GM19438 (cell line): ENCODE results near the gene BFSP1.

Source experiments
- ATAC-seq: cut with Tn5 transposase; IDR thresholded peaks from one replicate; pipeline ENCODE4 v1.9.1; 2021; ENCODE audit warnings: low read depth; ENCODE audit not compliant: unreplicated experiment

Gene BFSP1

DNA sequence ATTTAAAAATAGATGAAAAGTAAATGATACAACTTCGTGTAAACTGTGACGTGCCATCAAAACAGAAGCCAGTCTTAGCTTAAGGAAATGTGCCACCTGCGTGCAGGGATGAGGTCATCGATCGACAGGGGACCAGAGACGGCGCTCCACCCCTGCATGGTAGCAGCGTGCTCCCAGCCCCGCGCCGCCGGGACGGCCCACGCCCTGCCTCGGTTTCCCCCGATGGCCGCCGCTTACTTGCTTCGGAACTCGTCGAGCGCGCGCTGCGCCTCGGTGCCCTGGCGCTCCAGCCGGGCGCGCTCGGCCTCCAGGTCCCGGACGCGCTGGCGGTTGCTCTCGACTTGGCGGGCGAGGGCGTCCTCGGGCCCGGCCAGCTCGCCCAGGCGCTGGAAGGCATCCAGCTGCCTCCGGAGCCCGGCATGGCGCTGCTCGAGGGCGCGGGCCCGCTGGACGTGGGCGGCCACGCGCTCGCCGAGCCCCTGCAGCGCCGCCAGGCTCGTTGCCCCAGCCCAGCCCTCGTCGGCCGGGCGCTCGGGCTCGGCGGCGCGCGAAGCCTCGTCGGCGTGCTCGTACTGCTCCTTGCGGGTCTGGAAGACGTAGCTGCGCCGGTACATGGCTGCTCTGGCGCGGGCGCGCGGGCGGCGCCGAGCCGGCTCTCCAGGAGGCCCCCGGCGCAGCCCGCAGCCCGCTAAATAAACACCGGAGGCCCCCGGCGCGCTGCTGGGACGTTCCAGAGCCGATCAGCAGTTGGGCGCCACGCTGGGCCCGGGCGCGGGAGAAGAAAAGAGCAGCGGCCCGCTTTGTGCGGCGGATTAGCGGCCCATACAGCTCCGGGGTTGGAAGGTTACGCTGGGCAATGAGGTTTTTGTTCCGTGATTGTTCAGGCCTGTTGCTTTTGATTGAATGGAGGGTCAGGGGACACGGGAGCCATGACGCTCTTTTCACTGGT lies at the start of gene BFSP1:
TSS of gene BFSP1 (minus strand) at position 664 of the 949 bp plus-strand sequence. CDS start at position 614, 50 bp downstream.
- no peak for ATAC-seq

GRCh38 chr20:17580895-17581294 lies 49.7 kb upstream of the BFSP1 start:
- no peak for ATAC-seq

- no peak for ATAC-seq
Observed at GRCh38 chr20:17579369-17580039, 48.3 kb upstream of the BFSP1 start.

DNA sequence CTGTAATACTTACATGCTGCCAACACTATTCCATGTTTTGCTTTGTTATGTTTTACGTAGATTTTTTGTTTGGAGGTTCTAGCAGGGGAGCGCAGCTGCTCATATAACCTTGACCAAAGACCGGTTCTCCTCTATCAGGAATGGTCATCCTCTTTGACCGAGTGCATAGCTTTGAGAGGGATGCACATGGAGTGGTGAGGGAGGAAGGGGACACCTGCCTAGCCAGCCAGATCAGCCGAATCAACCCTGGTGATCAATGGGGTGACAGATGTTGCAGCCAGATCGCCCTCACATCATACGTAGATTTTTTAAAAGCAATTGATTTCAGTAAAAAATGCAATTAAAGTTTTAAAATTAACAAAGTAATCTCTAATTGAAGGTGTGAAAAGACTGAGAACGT lies 45.0 kb upstream of the BFSP1 start:
- no peak for ATAC-seq

GRCh38 chr20:17573463-17573862 lies 42.3 kb upstream of the BFSP1 start:
- ATAC-seq: no peak

- ATAC-seq: no peak
Observed at GRCh38 chr20:17572034-17572638, 41.0 kb upstream of the BFSP1 start.

DNA sequence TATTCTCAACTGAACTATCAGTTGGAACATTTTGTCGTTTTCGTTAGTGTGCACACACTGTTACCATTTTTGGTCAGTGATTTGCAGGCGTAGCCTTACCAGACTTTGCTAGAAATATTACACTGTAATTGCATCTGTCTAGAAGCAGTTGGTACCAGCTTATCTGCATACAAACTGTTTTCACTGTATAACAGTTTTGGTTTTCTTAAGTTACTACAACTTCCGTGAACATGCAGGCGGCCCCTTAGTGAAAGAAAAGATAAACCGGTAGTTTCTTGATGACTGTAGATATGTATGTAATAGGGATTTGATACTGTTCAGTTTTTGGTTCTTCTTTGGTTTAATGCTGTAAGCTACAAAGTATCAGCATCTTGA lies 40.0 kb upstream of the BFSP1 start:
- no peak for ATAC-seq

DNA sequence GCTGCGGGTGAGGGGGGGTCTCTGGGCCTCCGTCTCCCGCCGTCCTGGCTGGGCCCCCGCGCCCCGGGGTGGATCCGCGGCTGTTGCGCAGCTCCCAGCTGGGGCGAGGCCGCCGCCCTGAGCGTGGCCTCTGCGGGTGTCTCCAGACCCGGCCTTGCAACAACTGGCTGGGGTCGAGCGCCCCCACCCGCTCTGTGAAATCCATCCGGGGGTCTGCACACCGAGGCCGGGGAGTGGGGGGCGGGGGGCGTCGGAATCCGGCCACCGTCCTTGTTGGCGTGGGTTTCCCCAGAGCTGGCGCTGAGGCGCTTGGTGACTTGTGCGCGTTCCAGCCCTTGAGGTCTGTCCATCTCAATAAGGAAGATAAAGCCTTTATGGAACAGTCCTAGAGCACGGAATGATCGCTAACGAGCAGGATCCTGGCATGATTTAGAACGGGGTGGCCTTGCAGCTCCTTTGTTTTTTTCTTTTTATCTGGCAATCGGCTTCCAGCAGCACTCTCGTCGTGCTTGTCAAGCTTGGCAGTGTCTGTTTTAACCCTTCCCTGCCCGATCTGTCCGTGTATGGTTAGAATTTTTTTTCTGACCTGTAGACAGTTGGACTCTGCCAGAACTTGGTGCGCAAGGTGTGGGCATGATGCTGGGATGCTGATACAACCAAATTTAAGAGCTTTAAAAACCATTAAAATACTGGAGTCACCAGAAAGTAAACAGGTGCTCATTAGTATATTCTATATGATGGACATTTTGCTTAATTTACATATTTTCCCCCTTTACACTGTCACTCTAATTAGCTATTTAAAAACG lies 39.4 kb upstream of the BFSP1 start:
- peak; percentile 44 for ATAC-seq

DNA sequence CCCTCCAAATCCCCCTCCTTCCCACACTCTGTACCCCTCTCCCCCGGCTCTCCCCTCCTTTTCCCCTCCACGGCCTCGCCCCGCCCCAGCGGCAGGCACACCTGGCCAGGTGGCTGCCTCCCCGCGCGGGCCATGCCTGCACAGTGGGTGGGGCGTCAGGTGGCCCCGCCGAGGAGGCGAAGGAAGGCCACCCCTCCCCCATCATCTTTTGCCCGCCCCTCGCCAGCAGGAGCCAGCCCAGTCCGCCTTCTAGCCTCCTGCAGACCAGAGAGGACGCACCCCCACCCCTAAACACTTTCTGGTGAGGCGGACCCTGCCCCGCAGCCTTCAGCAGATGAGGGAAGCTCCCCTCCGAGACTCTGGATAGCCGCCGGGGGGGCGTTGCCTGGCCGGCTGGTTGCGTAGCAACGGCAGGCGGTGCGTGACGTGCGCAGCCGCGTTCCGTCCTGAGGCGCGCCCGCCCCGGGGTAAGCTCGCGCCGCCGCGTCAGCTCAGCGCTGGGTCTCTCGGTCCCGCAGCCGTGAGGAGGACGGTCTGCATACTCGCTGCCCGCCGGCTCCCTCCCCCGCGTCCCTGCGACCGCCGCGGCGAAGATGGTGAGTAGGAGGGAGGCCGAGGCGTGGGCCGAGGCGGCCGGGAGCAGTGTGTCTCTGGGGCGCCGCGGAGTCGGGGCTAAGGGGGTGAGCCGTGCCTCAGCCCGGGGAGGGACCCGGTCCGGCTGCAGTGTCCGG lies 38.6 kb upstream of the BFSP1 start, which contains the start of gene DSTN:
TSS of gene DSTN (plus strand) at position 460 of the 731 bp plus-strand sequence. CDS start at position 594, 134 bp downstream.
- ATAC-seq: peak; percentile 91

DNA sequence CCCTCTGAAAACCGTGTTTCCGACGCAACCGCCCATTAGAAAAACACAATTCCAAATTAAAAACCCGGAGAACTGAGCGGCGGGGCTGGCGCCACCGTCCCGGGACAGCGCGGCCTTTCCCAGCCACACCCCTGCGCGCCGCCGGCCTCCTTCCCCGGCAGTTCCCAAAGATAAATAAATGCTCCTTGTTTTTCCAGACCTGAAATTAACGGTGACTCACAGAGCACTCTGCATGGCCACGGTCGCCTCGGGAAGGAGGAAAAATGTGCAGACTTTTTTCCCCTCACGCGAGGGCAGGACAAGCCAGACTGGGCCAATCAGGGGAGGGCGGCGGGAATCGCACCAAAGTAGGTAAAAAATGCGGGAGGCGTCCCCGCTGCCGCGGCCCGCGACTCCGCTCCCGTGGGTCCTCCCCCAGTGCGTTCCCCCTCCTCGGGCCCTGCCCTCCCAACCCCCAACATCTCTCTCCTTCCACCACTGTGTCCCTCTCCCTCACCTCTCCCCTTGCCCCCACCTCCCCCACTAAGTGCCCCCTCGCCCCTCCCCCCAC lies 37.9 kb upstream of the BFSP1 start:
- ATAC-seq: no peak

DNA sequence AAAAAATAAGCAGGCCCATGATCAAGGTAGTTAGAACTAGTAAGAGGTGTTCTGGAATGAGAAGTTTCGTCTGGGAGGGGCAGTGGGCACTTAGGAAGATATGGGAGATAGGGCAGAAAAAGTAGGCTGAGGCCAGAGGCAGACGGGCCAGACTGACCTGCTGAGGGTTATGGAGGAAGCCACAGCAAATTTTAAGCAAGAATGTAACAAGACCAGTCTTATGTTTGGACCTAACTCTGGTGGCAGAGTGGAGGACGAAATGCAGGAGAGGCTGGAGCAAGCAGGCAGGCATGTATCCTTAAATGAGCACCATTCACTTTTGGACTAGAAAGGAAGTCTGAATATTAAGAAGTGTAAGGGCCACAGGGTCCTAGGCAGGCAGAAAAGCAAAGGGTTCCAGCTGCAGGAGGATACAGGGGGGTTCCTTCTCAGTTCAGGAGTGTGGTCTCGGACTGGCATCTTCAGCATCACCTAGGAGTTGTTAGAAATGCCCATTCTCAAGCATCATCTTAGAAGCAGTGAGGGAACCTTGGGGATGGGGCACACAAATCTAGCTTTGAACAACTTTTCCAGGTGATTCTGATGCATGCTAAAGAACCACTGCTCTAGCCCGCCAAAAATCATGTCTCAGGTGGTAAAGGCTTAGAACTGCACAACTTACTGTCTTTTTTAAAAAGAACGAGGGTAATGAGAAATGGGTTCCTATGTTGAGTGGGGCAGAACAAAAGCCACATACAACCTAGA lies 37.0 kb upstream of the BFSP1 start:
- no peak for ATAC-seq

GRCh38 chr20:17566345-17566744 lies 35.2 kb upstream of the BFSP1 start:
- no peak for ATAC-seq

DNA sequence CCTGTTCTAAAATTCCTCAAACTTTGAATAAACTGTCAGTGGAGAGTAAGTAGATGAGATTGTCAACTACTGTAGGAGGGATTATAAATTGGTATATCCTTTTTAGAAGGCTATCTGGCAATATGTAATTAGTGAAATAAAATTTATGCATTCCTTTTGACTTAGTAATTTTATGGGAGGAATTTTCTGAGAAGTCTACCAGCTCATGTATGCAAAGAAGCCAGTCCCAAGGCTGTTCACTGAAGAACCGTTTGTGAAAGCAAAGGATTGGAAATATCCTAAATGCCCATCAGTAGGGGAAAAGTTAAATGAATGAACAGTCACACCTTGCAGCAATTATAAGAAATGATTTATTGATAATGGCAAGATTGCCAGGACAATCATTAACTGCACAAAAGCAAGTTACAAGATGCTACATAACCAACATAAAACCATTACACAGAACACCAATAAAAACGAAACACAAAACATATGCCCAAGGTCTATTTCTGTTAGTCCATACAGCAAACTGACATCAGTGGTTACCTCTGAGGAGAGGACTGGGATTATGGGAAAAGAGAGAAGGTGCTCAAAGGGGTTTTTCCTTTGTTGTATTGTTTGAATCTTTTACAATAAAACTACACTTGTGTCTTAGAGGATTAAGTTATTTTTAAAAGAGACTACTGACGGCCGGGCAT lies 34.1 kb upstream of the BFSP1 start:
- no peak for ATAC-seq

- ATAC-seq: no peak
Observed at GRCh38 chr20:17562804-17563305, 31.7 kb upstream of the BFSP1 start.

GRCh38 chr20:17560344-17561074 lies 29.3 kb upstream of the BFSP1 start:
- no peak for ATAC-seq

DNA sequence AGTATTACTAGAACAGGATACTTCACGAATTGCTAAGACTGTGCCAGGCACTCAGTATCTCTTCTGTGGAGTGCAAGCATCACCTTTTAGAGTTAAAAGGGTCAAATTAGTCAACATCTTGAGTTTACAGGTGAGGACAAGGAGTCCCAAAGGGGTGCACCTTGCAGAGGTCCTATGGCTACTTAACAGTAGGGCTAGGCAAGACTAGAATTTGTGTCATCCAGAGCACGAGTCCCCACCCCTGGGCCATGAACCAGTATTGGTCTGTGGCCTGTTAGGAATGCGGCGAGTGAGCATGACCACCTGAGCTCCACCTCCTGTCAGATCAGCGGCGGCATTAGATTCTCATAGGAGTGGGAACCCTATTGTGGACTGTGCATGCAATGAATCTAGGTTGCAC lies 28.2 kb upstream of the BFSP1 start:
- no peak for ATAC-seq

DNA sequence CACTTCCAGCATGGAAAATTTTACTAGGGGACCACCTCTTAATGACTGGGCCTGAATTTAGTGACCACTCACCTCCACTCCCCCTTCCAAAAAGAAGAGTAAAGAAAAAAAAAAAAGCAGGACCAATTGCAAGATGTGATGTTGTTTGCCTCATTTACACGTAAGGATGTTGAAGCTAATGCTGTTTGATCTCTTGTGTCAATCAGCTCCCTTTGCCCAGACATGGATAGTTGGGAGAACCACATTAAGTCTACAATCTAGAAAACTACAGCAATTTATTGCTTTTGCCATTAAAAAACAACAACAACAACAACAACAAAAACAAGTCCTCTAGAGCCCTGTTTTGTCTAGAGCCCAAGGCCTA lies 27.7 kb upstream of the BFSP1 start:
- ATAC-seq: no peak
